B cell (primary cell): ENCODE measurements around the gene SAMD4B.

Source experiments
- CTCF ChIP-seq: fragments of 200-600 bp; IDR thresholded peaks from one replicate; pipeline ENCODE4 v1.8.0; 2022; ENCODE audit warnings: antibody characterized with exemption, mild to moderate bottlenecking
- EZH2 ChIP-seq: IDR thresholded peaks from 2 replicates; pipeline ENCODE4 v1.6.1; 2012; ENCODE audit warnings: borderline replicate concordance, low read depth, mild to moderate bottlenecking, moderate library complexity, low read length; ENCODE audit not compliant: insufficient read depth, poor library complexity, severe bottlenecking

- TF ChIP-seq CTCF (no peak), EZH2 (no peak)
Measured at GRCh38 chr19:39409208-39410016, 67.2 kb downstream of the SAMD4B start.
